Brain pericyte (primary cell): Measurements from ENCODE around the gene LSM10.

Experiments
- DNase-seq: peaks from one replicate; pipeline ENCODE4 v3.0.0-alpha.2; 2012; ENCODE audit warnings: low read depth, low spot score

Gene LSM10

DNA sequence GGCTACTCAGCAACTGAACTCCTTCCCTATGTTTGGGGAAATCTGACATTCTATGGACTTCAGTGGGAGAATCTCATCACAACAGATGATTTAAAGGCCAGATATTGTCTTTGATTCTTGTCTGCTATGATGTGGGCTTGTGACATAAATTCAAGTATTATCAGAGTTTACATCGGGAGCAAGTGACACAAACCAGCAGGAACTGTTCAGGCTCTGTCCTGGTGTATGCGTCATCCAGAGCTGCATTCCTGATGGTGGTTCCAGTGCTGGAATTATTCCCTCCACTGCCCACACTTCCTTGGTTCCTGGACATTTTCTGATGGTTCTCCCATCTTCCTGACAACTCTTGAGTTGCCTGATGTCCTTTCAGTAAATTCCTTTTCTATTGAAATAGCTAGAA is 10.8 kb upstream of the LSM10 start:
- no peak for DNase-seq

DNA sequence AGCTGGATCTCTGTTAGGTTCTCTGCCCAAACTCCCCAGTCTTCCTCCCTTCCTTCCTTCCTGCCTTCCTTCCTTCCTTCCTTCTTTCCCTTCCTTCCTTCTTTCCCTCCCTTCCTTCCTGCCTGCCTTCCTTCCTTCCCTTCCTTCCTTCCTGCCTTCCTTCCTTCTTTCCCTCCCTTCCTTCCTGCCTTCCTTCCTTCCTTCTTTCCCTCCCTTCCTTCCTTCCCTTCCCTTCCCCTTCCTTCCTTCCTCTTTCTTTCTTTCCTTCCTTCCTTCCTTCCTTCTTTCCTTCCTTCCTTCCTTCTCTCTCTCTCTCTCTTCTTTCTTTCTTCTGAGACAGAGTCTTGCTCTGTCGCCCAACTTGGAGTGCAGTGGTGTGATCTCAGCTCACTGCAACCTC is 8.7 kb upstream of the LSM10 start:
- no peak for DNase-seq

DNA sequence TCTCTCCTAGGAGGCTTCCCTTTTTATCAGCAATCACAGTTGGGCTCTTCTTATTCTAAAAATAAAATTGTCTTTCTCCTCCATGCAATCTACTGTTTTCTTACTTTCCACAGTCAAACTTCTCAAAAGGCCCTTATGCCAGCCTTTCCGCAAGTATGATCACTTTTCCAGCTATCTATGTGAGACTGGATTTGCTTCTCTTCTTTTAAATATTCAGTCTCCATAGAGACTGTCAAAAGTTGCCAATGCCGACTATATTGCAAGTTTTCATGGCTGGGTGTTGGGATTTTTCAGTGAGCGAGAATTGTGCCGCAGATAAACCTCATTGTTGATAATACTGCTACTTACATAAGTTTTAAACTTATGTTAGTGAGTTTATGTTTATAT is 4.8 kb upstream of the LSM10 start:
- no peak for DNase-seq

DNA sequence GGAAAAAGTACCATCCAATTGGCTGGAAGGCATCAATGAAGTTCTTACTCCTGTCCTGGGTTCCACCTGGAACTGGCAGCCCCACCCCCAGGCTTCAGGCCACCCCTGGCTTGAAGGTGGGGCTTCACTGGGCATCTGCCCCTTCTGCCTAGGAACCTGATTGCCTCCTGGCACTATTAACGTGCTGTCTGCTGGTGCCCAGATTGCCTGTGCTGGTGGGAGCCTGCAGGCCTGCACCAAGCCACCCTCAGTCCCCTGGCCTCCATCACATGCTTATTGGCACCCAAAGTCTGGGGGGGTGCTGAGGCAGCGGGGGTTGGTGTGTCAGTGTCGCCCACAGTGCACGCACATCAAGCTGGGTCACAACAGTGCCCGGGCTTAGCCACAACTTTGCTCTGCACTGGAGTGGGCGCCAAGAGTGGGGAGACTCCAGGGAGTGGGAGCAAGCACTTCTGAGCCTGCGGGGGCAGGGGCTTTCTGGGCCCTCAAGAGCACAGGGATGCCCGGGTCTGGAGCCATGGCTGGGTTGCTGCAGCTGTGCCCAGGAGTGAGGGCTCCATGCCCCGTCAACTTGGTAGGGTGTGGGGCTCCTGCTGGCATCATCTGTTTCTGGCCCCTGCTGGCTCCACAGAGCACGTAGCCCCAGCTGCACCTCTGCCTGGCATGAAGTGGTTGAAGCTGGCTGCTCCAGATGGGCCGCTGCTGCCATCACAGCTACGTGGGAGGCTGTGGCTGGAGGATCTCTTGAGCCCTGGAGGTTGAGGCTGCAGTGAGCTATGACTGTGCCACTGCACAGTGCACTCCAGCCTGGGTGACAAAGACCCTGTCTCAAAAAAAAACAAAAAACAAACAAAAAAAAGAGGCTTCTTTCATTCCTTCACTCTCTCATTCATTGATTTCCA is 4.1 kb upstream of the LSM10 start:
- no peak for DNase-seq

DNA sequence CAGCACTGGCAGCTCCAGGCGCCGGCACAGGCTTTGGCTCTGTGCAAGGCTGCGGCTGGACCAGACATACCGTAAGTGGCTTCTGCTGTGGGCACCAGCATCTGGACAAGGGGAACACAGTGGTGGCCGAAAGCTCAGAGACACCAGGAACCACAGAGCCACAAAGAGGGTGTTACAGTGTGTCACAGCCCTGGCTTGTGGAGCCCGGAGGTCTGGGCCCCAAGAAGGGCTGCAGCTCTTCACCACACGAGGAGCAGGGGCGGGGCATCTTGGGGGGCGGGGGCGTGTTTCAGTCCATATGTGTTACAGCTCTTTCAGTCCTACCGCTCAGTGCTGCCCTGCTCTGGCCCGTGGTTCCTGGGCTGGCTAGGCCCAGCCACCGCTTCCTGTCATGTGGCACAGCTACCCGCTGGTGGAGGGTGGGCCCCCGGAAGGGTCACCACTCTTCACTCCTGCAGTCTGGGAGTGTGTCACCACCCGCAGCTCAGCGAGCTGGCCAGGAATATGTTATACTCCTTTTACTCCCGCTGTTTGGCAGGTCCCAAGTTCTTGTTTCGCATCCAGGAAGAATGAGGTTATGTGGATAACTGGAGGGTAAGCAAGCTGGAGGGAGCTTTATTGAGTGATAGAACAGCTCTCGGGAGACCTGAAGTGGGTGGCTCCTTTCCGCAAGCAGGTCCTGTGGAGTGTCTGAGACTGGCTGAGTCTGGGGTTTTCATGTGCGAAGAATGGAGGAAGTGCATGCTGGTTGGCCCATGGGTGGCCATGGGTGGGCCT is 3.3 kb upstream of the LSM10 start:
- DNase-seq: peak; percentile 63

DNA sequence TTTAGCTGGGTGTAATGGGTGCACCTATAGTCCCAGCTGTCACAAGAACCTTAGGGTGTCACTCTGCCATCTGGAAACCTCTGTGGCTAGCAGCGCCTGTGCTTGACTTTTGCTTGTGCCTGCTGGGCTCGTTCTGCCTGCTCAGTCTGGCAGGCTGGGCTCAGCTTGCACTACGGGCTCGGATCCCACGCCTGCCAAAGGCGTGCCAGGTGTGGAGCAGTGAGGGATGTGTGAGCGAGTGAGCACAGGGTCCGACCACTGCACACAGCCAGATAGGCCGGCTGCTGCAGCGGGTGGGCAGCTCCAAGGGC is 2.8 kb upstream of the LSM10 start:
- no peak for DNase-seq

DNA sequence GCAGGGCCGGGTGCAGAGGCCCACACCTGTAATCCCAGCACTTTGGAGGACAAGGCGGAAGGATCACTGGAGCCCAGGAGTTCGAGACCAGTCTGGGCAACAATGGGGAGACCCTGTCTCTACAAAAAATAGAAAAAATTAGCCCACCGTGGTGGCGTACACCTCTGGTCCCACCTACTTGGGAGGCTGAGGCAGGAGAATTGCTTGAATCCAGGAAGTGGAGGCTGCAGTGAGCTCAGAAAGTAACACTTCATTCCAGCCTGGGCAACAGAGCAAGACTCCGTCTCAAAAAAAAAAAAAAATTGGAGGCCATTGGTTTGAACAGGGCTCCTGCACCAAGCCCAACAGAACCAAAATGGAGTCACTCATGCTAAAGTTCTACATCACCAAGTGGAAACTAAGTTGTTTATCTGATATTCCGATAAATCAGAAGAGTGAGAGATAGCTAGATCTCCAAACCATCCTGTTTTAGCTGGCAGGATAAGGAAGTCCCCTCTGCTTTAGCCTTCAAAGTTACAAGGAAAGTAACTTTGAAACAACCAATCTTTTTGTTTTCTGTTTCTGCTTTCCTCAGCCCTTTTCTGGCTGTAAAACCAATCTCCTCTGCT is 766 bp upstream of the LSM10 start:
- no peak for DNase-seq

DNA sequence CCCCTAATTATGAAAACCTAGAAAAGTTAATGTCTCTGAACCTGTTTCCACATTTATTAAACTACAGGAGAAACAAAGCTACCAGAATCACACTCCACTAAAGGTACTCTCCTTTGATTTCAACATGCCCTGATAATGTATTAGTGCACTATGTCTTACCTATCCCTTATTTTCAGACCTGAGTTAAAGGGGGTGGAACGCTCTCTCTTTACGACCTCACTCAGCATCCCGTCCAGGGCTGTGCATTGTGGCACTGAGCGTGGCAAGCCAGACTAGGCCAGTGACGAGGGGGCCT is 678 bp downstream of the LSM10 start:
- no peak for DNase-seq

DNA sequence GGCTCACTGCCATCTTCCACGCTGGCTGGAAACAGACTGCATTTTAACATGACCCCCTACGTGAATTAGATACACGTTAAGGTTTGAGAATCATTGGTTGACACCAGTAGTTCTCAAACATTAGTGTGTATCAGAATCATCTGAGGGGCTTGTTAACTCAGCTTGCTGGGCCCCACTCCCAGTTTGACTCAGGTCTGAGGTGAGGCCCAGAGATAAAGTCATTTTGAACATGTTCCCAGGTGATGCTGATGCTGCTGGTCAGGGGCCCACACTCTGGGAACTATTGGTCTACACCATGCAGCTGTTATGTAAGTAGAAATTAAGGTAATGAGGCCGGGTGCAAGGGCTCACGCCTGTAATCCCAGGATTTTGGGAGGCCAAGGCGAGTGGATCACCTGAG is 1.3 kb downstream of the LSM10 start:
- DNase-seq: no peak

DNA sequence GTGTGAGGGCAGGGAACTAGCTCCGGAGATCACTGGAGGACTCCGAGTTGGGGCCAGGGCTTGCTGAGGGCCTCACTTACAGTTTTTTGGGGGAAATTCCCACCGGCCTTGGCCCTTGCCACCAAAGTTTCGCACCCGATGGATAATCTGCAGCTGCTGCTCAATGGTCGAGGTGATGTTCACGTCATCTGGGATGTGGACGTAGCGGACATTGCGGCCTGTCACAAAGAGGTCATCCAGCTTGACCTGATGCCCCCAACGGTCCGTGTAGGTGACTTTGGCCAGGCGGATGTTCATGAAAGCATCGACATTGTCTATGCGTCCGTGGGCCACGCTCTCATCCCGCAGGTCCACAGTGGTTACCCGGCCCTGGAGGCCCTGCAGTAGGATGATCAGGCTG is 4.0 kb downstream of the LSM10 start:
- no peak for DNase-seq

DNA sequence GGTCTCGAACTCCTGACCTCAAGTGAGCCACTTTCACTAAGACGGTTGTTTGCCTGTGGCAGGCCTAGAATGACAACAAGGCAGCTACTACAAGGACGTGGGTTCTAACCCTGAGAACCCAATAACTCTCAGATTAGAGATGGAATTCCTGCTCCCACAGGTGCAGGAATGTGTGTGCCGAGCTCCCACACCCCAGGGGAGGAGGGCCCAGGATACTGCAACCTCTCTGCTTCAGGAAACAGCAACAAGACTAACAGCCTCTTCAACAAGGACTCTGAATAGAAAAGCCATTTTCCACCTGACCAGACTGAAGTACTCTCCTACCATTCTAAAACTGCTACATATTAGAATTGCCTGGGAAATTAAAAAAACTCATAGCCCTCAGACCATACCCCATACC is 4.9 kb downstream of the LSM10 start:
- no peak for DNase-seq

DNA sequence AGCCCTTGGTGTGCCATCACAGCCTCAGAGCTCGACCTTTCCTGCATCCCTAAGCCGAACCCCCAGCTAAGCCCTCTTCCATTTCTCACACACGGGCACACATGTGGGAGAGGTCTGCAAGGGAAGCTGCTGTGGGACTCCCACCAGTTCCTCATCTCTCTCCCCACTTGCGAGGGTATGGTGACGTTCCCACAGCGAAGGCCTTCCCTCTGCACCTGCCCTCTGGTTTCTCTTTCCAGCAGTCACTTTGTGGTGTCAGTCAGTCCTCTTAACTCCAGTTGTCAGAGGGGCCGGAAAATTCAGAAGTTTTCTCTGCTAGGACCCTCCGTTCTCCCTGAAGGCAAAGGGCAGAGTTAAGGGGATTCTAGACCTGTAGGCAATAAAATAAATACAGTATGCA is 6.4 kb downstream of the LSM10 start:
- DNase-seq: no peak

DNA sequence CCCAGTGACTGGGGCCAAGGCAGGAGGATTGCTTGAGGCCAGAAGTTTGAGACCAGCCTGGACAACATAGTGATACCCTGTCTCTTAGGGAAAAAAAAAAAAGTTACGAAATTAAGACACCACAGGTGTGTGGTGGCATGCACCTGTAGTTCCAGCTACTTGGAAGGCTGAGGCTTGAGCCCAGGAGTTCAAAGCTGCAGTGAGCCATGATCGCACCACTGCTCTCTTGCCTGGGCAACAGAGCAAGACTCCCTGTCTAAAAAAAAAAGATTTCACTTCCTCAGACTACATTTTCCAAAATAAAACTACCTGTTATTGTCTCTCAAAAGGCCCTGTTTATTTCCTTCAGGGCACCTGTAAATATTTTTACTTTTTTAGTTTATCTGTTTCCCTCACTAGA is 7.3 kb downstream of the LSM10 start:
- no peak for DNase-seq

DNA sequence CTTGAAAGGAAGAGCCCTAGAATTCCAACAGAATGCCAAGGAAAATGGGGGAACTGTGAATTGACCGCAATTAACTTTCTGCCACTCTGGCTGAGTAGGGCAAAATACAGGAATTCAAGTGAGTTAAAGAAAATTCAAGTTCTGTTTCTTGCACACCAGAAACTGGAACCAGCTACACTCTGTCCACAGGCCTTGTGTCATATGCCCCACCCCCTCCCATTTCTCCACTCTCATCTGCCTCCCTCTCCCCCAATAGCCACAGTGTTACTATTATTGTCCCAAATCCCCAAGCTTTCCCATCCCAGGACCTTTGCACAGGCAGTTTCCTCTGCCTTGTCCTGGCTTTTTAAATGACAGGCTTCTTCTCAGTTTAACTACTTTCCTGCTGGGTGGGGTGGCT is 7.7 kb downstream of the LSM10 start:
- DNase-seq: no peak

DNA sequence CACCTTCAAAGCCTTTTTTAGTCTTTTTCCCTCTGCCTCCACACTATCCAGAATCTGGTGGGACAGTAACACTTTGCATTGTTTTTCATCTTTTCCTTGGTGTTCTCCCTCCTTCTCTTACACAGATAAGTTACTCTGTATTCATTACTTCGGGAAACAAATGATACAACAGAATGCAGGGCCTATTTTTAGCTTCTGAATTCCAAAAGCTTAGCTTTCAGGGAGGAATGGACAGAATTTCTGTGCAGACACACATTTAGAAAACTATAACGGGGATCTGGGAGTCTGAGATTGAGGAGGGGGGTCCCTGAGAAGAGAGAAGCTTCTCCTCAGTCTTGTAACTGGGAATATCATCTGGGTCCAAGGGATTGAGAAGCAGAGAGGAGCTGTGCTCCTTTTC is 8.4 kb downstream of the LSM10 start:
- no peak for DNase-seq

DNA sequence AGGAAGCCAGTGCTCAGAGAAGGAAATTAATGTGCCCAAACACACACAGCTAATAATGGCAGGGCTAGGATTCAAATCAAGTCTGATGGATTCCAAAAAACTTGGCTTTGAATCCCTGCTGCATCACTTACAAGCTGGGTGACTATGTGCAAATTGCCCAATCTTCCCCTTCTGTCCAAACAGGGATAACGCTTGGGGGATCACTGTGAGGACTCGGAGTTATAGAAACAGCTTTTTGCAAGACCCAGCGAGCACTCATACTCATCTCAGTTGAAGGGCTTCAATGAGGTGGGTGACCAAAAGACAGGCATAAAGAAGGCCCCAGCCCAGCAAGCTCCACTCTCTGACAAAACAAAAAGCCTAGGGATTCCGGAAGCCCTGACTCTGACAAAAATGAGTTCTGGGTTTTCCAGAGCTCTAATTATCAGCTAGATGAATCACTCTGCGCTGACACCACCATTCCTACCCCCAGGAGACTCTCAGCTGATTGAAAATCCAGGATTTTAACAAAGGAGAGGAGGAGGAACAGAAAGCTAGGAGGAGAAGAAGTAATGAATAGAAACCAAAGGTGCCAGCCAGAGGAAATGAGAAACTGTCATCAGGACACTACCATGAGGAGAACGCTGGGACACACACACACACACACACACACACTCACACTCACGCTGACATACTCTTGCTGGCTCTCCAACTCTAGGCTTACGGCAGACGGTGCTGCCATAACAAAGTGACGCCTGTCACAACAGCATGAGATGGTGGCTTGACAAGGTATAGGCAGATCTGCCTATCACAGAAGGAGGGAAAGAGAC is 10.4 kb downstream of the LSM10 start:
- DNase-seq: no peak

DNA sequence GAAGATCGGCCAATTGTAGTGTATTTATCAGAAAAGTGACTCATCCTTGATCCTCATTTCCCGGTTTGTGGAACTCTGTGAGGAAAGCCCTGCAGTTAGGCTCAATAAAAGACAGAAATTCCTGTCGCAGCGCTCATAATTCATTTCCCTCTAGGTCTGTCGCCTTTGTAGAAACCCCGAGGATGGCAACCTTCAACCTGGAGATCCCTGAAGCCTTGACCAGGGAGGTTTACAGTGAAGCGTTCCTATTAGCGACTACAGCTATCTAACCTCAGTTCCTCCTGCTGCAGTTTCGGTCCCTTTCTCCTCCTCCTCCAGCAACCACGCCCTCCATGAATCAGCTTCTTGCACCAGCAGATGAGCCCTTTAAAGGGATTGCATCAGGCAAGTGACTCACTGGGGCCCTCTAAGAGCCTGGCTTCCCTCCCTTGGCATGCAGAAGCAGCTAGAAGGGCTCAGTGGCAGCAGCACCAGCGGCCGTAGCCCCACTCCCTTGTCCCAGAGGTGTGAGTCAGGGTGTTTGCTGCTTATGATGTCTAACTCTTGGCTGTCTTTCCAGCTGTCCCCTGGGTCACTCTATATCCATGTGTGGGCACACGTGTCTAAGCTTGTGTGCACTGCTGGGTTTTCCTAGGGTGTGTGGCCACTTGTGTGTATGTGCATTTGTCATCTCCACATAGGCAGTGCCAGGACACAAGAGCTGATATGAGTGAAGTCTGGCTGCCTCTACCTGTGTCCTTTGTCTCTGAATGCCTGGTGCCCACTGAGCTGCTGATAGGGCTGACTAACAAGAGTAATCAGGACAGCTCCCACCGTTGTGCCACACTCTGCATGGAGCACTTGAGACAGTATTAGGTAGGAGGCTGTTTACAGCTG is 11.2 kb downstream of the LSM10 start:
- DNase-seq: peak; percentile 92

DNA sequence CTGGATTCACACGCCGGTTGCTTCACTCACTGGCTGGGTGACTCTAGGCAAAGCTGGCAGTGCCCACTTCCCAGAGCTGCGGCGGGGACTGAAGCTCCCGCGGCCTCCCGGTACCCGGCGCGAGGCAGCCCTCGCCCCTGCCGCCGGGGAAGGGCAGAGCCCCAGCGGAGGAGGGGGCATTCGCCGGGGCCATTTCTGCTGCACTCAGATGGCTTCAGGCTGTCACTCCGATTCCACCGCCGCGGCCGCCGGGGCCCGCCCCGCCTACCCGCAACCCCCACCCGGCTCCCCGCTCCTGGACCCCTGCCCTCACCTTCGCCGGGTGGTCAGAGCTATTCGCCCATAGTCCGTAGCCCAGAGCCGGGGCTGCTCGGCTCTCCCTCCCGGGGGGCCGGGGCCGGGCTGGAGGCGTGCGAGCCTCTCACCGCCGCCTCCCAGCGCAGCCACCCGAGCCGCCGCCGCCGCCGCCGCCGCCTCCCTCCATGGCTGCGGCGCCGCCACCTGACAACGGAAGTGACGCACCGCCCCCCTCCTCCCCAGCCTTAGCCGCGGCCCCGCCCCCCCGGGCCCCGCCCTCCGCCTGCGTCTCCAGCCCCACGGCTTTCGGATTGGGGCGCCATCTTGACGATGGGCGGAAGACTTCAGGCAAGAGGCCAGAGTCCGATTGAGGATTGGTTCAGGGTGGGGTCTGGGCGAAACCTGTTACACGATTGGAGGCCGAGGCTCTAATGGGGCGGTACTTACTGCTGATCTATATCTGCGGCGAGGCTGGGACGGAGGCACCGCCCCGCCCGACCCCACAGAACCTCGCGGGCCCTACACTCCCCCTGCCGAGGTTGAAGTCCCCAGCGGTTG is 12.1 kb downstream of the LSM10 start, which contains the start of gene STK40:
Gene STK40, minus strand, starts transcription at position 515 of the 855 bp plus-strand sequence. CDS start 24,592 bp downstream, outside the sequence.
- peak; percentile 97 for DNase-seq

DNA sequence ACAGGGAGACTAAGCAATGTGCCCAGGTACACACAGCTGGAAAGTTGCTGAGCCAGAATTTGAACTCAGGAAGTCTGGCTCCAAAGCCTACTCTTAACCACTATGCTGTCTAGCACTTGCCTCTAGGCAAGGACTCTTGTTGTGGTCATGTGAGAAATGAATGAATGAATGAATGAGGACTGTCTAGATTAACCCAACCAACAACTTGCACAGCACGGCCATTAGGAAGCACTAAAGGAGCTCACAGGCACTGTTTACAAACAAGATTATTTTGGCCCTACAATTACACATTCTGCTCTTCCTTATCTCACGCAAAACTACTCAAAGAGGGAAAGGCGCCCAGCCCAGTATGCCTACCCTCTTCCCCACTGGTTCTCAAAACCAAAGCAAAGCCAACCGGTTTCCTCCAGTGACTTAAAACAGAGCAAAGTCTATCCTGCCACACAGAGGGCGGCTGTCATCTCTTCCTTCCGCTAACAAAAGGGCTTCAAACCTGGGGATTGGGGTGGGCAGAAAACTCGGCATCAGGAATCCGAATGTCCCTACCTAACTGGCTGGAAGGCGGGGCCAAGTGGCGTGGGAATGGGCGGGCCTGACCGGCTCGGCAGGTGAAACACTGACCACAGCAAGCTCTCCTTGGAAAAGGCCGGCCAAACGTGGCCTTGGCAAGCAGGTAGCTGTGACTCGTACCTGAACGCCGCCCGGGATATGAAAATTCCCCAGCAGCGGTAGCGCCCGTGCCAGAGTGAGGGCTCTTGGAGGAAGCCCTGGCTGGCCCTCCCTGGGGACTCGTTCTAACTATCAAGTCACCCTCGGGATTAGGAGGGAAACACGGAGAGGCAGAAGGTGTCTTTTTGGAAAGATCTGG is 12.9 kb downstream of the LSM10 start:
- no peak for DNase-seq
